ENCODE results near the gene SLC13A1.
"Not testable (repeated sequence)": the region's sequence is repeated elsewhere in the genome, so short reads cannot be mapped to it uniquely, and the experiment has no call there.

SLC13A1 gene

GRCh38 chr7:123199883-123200282 lies at the start of gene SLC13A1:
Gene SLC13A1, minus strand, starts transcription at chr7:123199969. Its CDS starts 23 bp downstream, at chr7:123199946.
- no peak for DNase-seq

- DNase-seq, result no peak
Measured at GRCh38 chr7:123244768-123245167, 45.0 kb upstream of the SLC13A1 start.

- no peak for DNase-seq
Measured at GRCh38 chr7:123242467-123243092, 42.8 kb upstream of the SLC13A1 start.

GRCh38 chr7:123241809-123242208 lies 42.0 kb upstream of the SLC13A1 start:
- no peak for DNase-seq

GRCh38 chr7:123231021-123232000 lies 31.5 kb upstream of the SLC13A1 start:
- no peak for DNase-seq

- DNase-seq, result no peak
Measured at GRCh38 chr7:123230603-123231002, 30.8 kb upstream of the SLC13A1 start.

- no peak for DNase-seq
Measured at GRCh38 chr7:123230147-123230546, 30.4 kb upstream of the SLC13A1 start.

GRCh38 chr7:123229426-123229825 lies 29.7 kb upstream of the SLC13A1 start:
- DNase-seq, result no peak

- not testable (repeated sequence) for DNase-seq
Measured at GRCh38 chr7:123227666-123228065, 27.9 kb upstream of the SLC13A1 start.

- DNase-seq, result no peak
Measured at GRCh38 chr7:123220396-123220795, 20.6 kb upstream of the SLC13A1 start.

- DNase-seq, result no peak
Measured at GRCh38 chr7:123218866-123219265, 19.1 kb upstream of the SLC13A1 start.

GRCh38 chr7:123216825-123217224 lies 17.1 kb upstream of the SLC13A1 start:
- no peak for DNase-seq

GRCh38 chr7:123215350-123215749 lies 15.6 kb upstream of the SLC13A1 start:
- DNase-seq, result no peak

- no peak for DNase-seq
Measured at GRCh38 chr7:123211545-123211944, 11.8 kb upstream of the SLC13A1 start.

- DNase-seq, result no peak
Measured at GRCh38 chr7:123210986-123211385, 11.2 kb upstream of the SLC13A1 start.

- no peak for DNase-seq
Measured at GRCh38 chr7:123209786-123210185, 10.0 kb upstream of the SLC13A1 start.

GRCh38 chr7:123208793-123209192 lies 9.0 kb upstream of the SLC13A1 start:
- DNase-seq, result no peak

- no peak for DNase-seq
Measured at GRCh38 chr7:123204206-123204835, 4.6 kb upstream of the SLC13A1 start.

GRCh38 chr7:123201901-123202300 lies 2.1 kb upstream of the SLC13A1 start:
- DNase-seq, result no peak

- DNase-seq, result no peak
Measured at GRCh38 chr7:123198668-123199652, 809 bp downstream of the SLC13A1 start.

GRCh38 chr7:123198111-123198510 lies 1.7 kb downstream of the SLC13A1 start:
- DNase-seq, result no peak

- no peak for DNase-seq
Measured at GRCh38 chr7:123193235-123193634, 6.5 kb downstream of the SLC13A1 start.

Data from GF-D8 (cell line).